Osteocyte (in vitro differentiated cells): ENCODE results near the gene NMB. TPM values are rescaled to one million over a fixed set of nuclear protein-coding genes. Genes with fewer than 3 reads are reported as not detected.

Experiments
- DNase-seq: peaks from one replicate; pipeline ENCODE4 v3.0.0; 2021; ENCODE audit warnings: mixed read lengths; ENCODE audit not compliant: unreplicated experiment; ENCODE audit errors: extremely low spot score
- H3K27ac Mint-ChIP-seq: one replicate; pipeline ENCODE4 v1.8.0; 2021; ENCODE audit warnings: mild to moderate bottlenecking, mixed read lengths; ENCODE audit not compliant: unreplicated experiment
- H3K27me3 Mint-ChIP-seq: one replicate; pipeline ENCODE4 v1.8.0; 2021; ENCODE audit warnings: mixed read lengths; ENCODE audit not compliant: unreplicated experiment
- H3K36me3 Mint-ChIP-seq: one replicate; pipeline ENCODE4 v1.8.0; 2021; ENCODE audit warnings: mixed read lengths; ENCODE audit not compliant: unreplicated experiment
- H3K4me1 Mint-ChIP-seq: one replicate; pipeline ENCODE4 v1.8.0; 2021; ENCODE audit warnings: mixed read lengths; ENCODE audit not compliant: unreplicated experiment
- H3K4me3 Mint-ChIP-seq: one replicate; pipeline ENCODE4 v1.8.0; 2021; ENCODE audit warnings: mild to moderate bottlenecking, moderate library complexity, mixed read lengths; ENCODE audit not compliant: unreplicated experiment
- H3K9me3 Mint-ChIP-seq: one replicate; pipeline ENCODE4 v1.8.0; 2021; ENCODE audit warnings: mixed read lengths; ENCODE audit not compliant: unreplicated experiment
- CTCF ChIP-seq: fragments of 200-600 bp; sonication (generic); IDR thresholded peaks from 2 replicates; pipeline ENCODE4 v1.5.0; 2021; ENCODE audit warnings: antibody characterized with exemption, mild to moderate bottlenecking, moderate library complexity
- total RNA-seq: library from RNA; stranded (reverse); gene quantifications from 2 replicates; pipeline ENCODE4 v1.2.1, GENCODE V29; 2021

Gene NMB
- total RNA-seq, 1 donor from 2014 or later: 4.7 TPM

- Mint-ChIP-seq H3K27me3 (no peaks in the 10 kb centered on the region), H3K27ac (peak overlapping the region; percentile 94), H3K36me3 (peaks cover 18% of the 10 kb centered on the region), H3K4me1 (peaks cover 33% of the 10 kb centered on the region), H3K9me3 (no peaks in the 10 kb centered on the region), H3K4me3 (peak overlapping the region; percentile 96)
- DNase-seq: peak; percentile 88
- no peak for TF ChIP-seq CTCF
These were observed 24.4 kb downstream of the NMB start for GRCh38 chr15:84633311-84634227.

- Mint-ChIP-seq H3K36me3 (peaks cover 10% of the 10 kb centered on the region), H3K4me1 (peaks cover 33% of the 10 kb centered on the region), H3K9me3 (no peaks in the 10 kb centered on the region), H3K4me3 (peak overlapping the region; percentile 96), H3K27me3 (no peaks in the 10 kb centered on the region), H3K27ac (peak overlapping the region; percentile 94)
- TF ChIP-seq CTCF: no peak
- no peak for DNase-seq
These were observed 26.2 kb downstream of the NMB start for GRCh38 chr15:84631706-84632272.

- Mint-ChIP-seq H3K9me3 (no peaks in the 10 kb centered on the region), H3K36me3 (peaks cover 15% of the 10 kb centered on the region), H3K27ac (no peak overlapping the region), H3K4me3 (no peak overlapping the region), H3K27me3 (no peaks in the 10 kb centered on the region), H3K4me1 (peaks cover 19% of the 10 kb centered on the region)
- TF ChIP-seq CTCF: no peak
- DNase-seq: no peak
These were observed 29.0 kb downstream of the NMB start for GRCh38 chr15:84629033-84629432.

GRCh38 chr15:84625123-84625522 lies 32.9 kb downstream of the NMB start:
- TF ChIP-seq CTCF: no peak
- peaks cover 12% of the 10 kb centered on the region for H3K9me3 Mint-ChIP-seq

GRCh38 chr15:84624359-84624758 lies 33.6 kb downstream of the NMB start:
- Mint-ChIP-seq H3K4me3 (no peak overlapping the region), H3K27ac (no peak overlapping the region), H3K36me3 (peaks cover 50% of the 10 kb centered on the region), H3K27me3 (no peaks in the 10 kb centered on the region), H3K9me3 (peaks cover 14% of the 10 kb centered on the region), H3K4me1 (no peaks in the 10 kb centered on the region)
- no peak for DNase-seq
- TF ChIP-seq CTCF: no peak

More at GRCh38 chr15:84625123-84625522, 32.9 kb downstream of the NMB start:
- H3K4me1 Mint-ChIP-seq: no peaks in the 10 kb centered on the region
- DNase-seq: no peak
- H3K36me3 Mint-ChIP-seq: peaks cover 45% of the 10 kb centered on the region
- no peaks in the 10 kb centered on the region for H3K27me3 Mint-ChIP-seq
- no peak overlapping the region for H3K4me3 Mint-ChIP-seq
- no peak overlapping the region for H3K27ac Mint-ChIP-seq
